Measurements from ENCODE around the gene TUT4. TPM values are rescaled to one million over a fixed set of nuclear protein-coding genes. Genes with fewer than 3 reads are reported as not detected.

Gene TUT4
- total and polyA plus RNA-seq, 8 donors: 37.5 to 138 (median 116) TPM

GRCh38 chr1:52402860-52403240, 150.0 kb downstream of the TUT4 start:
- Histone ChIP-seq H3K36me3 (peaks cover 0 to 16% of the 10 kb centered on the region in 2 donors), H3K4me3 (no peak overlapping the region), H3K4me1 (peaks cover 14 to 33% of the 10 kb centered on the region in 2 donors), H3K27me3 (no peaks in the 10 kb centered on the region), H3K9me3 (no peaks in the 10 kb centered on the region), H3K27ac (no peak overlapping the region)
- no peak for TF ChIP-seq CTCF (IDR thresholded peaks at IDR 0.05)
- no peak for ATAC-seq
- intact Hi-C loops (cut with DNase I): no loop called here
- DNase-seq: no peak

- ATAC-seq (no peak), DNase-seq (no peak)
- no peak overlapping the region for H3K27ac ChIP-seq
- H3K4me1 ChIP-seq: peaks cover 4 to 12% of the 10 kb centered on the region in 2 donors
- peaks cover 0 to 11% of the 10 kb centered on the region in 2 donors for H3K36me3 ChIP-seq
- intact Hi-C loops (cut with DNase I): no loop called here
- no peaks in the 10 kb centered on the region for H3K27me3 ChIP-seq
- TF ChIP-seq CTCF (IDR thresholded peaks at IDR 0.05): no peak
- no peaks in the 10 kb centered on the region for H3K9me3 ChIP-seq
- H3K4me3 ChIP-seq: no peak overlapping the region
These were observed 152.8 kb downstream of the TUT4 start for GRCh38 chr1:52400131-52400530.

GRCh38 chr1:52399629-52400028, 153.3 kb downstream of the TUT4 start:
- DNase-seq (no peak), ATAC-seq (no peak)
- no peak overlapping the region for H3K27ac ChIP-seq
- intact Hi-C loops (cut with DNase I): no loop called here
- H3K4me3 ChIP-seq: no peak overlapping the region
- H3K36me3 ChIP-seq: peaks cover 0 to 13% of the 10 kb centered on the region in 2 donors
- H3K9me3 ChIP-seq: no peaks in the 10 kb centered on the region
- TF ChIP-seq CTCF (IDR thresholded peaks at IDR 0.05): no peak
- peaks cover 4 to 10% of the 10 kb centered on the region in 2 donors for H3K4me1 ChIP-seq
- no peaks in the 10 kb centered on the region for H3K27me3 ChIP-seq

- intact Hi-C loops (cut with DNase I): no loop called here
- no peak for TF ChIP-seq CTCF (IDR thresholded peaks at IDR 0.05)
- Histone ChIP-seq H3K4me1 (no peaks in the 10 kb centered on the region), H3K27ac (no peak overlapping the region), H3K27me3 (no peaks in the 10 kb centered on the region), H3K4me3 (no peak overlapping the region), H3K36me3 (peaks cover 0 to 22% of the 10 kb centered on the region in 2 donors), H3K9me3 (no peaks in the 10 kb centered on the region)
- ATAC-seq: no peak
- no peak for DNase-seq
These were observed 159.7 kb downstream of the TUT4 start for GRCh38 chr1:52393174-52393573.

- Histone ChIP-seq H3K9me3 (no peaks in the 10 kb centered on the region), H3K4me3 (no peak overlapping the region)
- no peak for TF ChIP-seq CTCF (IDR thresholded peaks at IDR 0.05)
These were observed 166.4 kb downstream of the TUT4 start for GRCh38 chr1:52386458-52386857.

More at GRCh38 chr1:52386458-52386857, 166.4 kb downstream of the TUT4 start:
- intact Hi-C loops (cut with DNase I): no loop called here
- Histone ChIP-seq H3K4me1 (no peaks in the 10 kb centered on the region), H3K27ac (no peak overlapping the region), H3K36me3 (peaks cover 0 to 51% of the 10 kb centered on the region in 2 donors), H3K27me3 (no peaks in the 10 kb centered on the region)
- DNase-seq: no peak
- ATAC-seq: no peak

All from left lung (tissue), 10 donors.